Heart left ventricle (tissue), 16 donors: Measurements from ENCODE around the gene DTNB. TPM values are rescaled to one million over a fixed set of nuclear protein-coding genes. Genes with fewer than 3 reads are reported as not detected.

Experiments
- ATAC-seq, 4 donors: fragments of 200-7000 bp; cut with Tn5 transposase; one replicate each; pipeline ENCODE4 v1.9.1; 2020 to 2022; ENCODE audit warnings: moderate library complexity in 4 of 4, mild to moderate bottlenecking in 3 of 4, moderate number of reproducible peaks in 1 of 4
- DNase-seq, 5 donors: peaks; one replicate each; pipeline ENCODE4 v3.0.0-alpha.2; 2020
- H3K27ac ChIP-seq, 12 donors: fragments of 200-600 bp; sonication (generic) in 4 of 12; one replicate each; pipeline versions ENCODE4 v1.5.0 to v1.8.0; 2016 to 2022; ENCODE audit warnings: mild to moderate bottlenecking in 2 of 12
- H3K27me3 ChIP-seq, 9 donors: fragments of 200-600 bp; sonication (generic) in 2 of 9; one replicate each; pipeline versions ENCODE4 v1.5.1 to v1.8.0; 2016 to 2022; ENCODE audit warnings: mild to moderate bottlenecking in 3 of 9
- H3K36me3 ChIP-seq, 9 donors: fragments of 200-600 bp; sonication (generic) in 2 of 9; one replicate each; pipeline versions ENCODE4 v1.5.0 to v1.8.0; 2018 to 2022; ENCODE audit warnings: mild to moderate bottlenecking in 2 of 9
- H3K4me1 ChIP-seq, 12 donors: fragments of 200-600 bp; sonication (generic) in 4 of 12; one replicate each; pipeline versions ENCODE4 v1.5.0 to v1.8.0; 2016 to 2022; ENCODE audit warnings: mild to moderate bottlenecking in 3 of 12
- H3K4me3 ChIP-seq, 12 donors: fragments of 200-600 bp; sonication (generic) in 4 of 12; one replicate each; pipeline versions ENCODE4 v1.5.0 to v1.8.0; 2017 to 2022; ENCODE audit warnings: mild to moderate bottlenecking in 9 of 12, moderate library complexity in 4 of 12
- H3K9me3 ChIP-seq, 12 donors: fragments of 200-600 bp; sonication (generic) in 4 of 12; one replicate each; pipeline versions ENCODE4 v1.5.0 to v1.8.0; 2016 to 2022; ENCODE audit warnings: mild to moderate bottlenecking in 1 of 12
- CTCF ChIP-seq, 12 donors: fragments of 200-600 bp; sonication (generic) in 4 of 12; IDR thresholded peaks; one replicate each; pipeline versions ENCODE4 v1.5.0 to v1.8.0; 2018 to 2022; ENCODE audit warnings: antibody characterized with exemption in 12 of 12, mild to moderate bottlenecking in 5 of 12
- POLR2A ChIP-seq, 2 donors: fragments of 450-650 bp; IDR thresholded peaks; one replicate each; pipeline ENCODE4 v1.6.1; 2017; ENCODE audit warnings: antibody characterized with exemption in 2 of 2, mild to moderate bottlenecking in 2 of 2, moderate library complexity in 2 of 2
- WGBS, 4 donors: extraction: QIAGEN DNeasy Blood & Tissue Kit in 2 of 4; methylation state at CpG; one replicate each; pipeline versions ENCODE4 v1.1.5 to v1.1.7; 2013 to 2018; 5-methylcytosine and 5-hydroxymethylcytosine counted together
- intact Hi-C, 10 donors: fragments of 100-400 bp; cut with DNase I; formaldehyde crosslinking; loops; one replicate each; pipeline versions ENCODE4 v1.11.1 to v1.14.2; 2022
- polyA plus RNA-seq, 2 donors: library from polyadenylated mRNA; stranded (reverse); fragments of 200-250 nt; gene quantifications; one replicate each; pipeline ENCODE4 v1.2.3, GENCODE V29; 2013
- total RNA-seq, 9 donors: library from RNA; depleted of rRNA in 2 of 9; stranded (reverse); fragments of >200 nt in 2 of 9; fragmentation: NEBNext Ultra II Directional in 3 of 9; extraction: Animal tissue kit (Norgen Biotek cat#: 25700) in 3 of 9; gene quantifications; one replicate each; pipeline versions ENCODE4 v1.1.0 to v1.2.4, GENCODE V29; 2016 to 2023
- donor health status: ischemic (EF 13 %, LVEDD 7.1; RV severe dilation, severe dysfunction).
- donor health status: healthy with polysubstance abuse.
- donor health status: DM: no; HTN: yes; CAD: no.
- donor health status: DM: no; HTN: no; CAD: no.
- donor health status: ischemic (EF 25% LVEDD 6.9; RV normal size, moderate dysfunction).
- donor health status: ischemic (EF 25% LVEDD 5.7; RV mildly dilated, moderate dysfunction).
- donor health status: healthy.
- donor health status: DM: yes; HTN: yes; CAD: no.
- donor health status: ischemic (EF 35%, LVEDD 5.7; RV mildly dilated, moderate dysfunction).
- donor health status: nonischemic (EF 11% LVEDD 7.7; RV severe dilation, severe dysfunction).
- donor health status: DM: yes; HTN: yes; CAD: no.
- donor health status: PGD.
- donor health status: ischemic (EF 29% LVEDD 5.4; RV normal size, mild dysfunction).
- donor health status: nonischemic (EF 23%, LVEDD 6.1; RV moderate dilation, normal function).

Gene DTNB
- total and polyA plus RNA-seq, 11 donors: 2.5 to 17.3 (median 5.6) TPM

DNA sequence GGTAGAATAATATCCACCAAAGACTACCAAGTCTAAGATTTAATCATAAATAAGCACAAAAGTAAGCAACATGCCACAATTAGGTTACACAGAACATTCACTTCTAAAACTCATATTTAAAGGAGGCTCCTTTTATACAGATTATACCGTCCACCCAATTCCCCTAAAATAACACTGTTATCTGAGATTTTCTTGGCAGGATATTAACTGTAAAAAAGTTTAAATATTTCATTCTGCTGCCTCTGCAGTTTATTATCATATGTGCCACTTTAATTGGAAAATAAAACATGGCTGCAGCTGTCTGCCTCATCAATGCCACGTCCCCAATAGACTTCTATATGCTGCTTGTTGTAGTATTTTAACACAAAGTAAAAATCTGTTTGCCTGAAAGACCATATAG, 140.9 kb downstream of the DTNB start:
- intact Hi-C loops: no loop called here
- no peak for TF ChIP-seq CTCF (IDR thresholded peaks at IDR 0.05)
- no peak for TF ChIP-seq POLR2A (IDR thresholded peaks at IDR 0.05)
- peaks cover 0 to 8% (median 0%) of the 10 kb centered on the region in 9 donors for H3K36me3 ChIP-seq
- no peaks in the 10 kb centered on the region for H3K27me3 ChIP-seq
- DNase-seq (no peak), ATAC-seq (no peak)
- H3K4me3 ChIP-seq: no peak overlapping the region
- no peaks in the 10 kb centered on the region for H3K9me3 ChIP-seq
- 71 to 84% (median 75%) methylated on average over 2 of the region's 2 CpGs for WGBS, 4 donors
- H3K27ac ChIP-seq: no peak overlapping the region
- H3K4me1 ChIP-seq: no peaks in the 10 kb centered on the region

DNA sequence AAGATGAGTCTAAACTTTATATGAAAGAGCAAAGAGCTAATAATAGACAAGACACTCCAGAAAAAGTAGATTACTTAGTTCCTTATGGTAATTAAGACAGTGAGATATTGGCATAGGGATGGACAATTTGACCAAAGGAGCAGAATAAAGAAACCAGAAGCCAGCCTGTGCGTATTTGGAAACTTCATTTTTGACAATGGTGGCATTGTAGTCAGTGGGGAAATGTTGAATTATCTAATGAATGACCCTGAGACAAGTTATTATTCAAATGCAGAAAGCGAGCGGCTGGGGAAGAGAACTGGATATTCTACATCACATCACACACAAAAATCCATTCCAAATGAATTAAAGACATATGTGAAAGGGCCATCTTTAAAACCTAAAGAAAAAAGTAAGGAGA, 144.3 kb downstream of the DTNB start:
- WGBS, 4 donors: 76 to 98% (median 97%) methylated on average over 3 of the region's 3 CpGs
- H3K4me3 ChIP-seq: no peak overlapping the region
- no peaks in the 10 kb centered on the region for H3K27me3 ChIP-seq
- H3K36me3 ChIP-seq: peaks cover 0 to 12% (median 0%) of the 10 kb centered on the region in 9 donors
- TF ChIP-seq POLR2A (IDR thresholded peaks at IDR 0.05) (no peak), CTCF (IDR thresholded peaks at IDR 0.05) (no peak)
- DNase-seq: no peak
- H3K27ac ChIP-seq: no peak overlapping the region
- intact Hi-C loops: loop anchor here in 7 of 10 donors (10.0 kb wide), 5 partner anchors 154 to 274 kb away; partner anchors contain the start of gene DNMT3A (in 1 of the 7)
- no peak for ATAC-seq
- no peaks in the 10 kb centered on the region for H3K4me1 ChIP-seq
- no peaks in the 10 kb centered on the region for H3K9me3 ChIP-seq

DNA sequence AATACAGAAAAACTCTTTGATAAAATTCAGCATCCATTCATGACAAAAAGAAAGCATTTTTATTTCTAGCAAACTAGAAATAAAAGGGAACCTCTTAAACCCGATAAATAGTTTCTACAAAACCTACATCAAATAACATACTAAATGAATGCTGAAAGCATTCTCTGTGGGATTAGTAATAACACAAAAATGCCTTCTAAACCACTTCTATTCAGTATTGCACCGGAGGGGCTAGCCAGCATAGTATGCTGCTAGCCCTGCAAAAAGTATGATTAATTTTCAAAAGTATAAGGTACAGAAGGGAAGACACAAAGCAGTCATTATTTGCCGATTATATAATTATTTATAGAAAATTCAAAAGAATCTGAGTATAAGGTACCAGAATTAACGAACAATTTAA, 145.2 kb downstream of the DTNB start:
- no peak for TF ChIP-seq CTCF (IDR thresholded peaks at IDR 0.05)
- no peak for TF ChIP-seq POLR2A (IDR thresholded peaks at IDR 0.05)
- Histone ChIP-seq H3K36me3 (peaks cover 0 to 12% (median 0%) of the 10 kb centered on the region in 9 donors), H3K4me3 (no peak overlapping the region), H3K27ac (no peak overlapping the region), H3K27me3 (no peaks in the 10 kb centered on the region), H3K9me3 (no peaks in the 10 kb centered on the region), H3K4me1 (no peaks in the 10 kb centered on the region)
- no peak for DNase-seq
- WGBS, 4 donors: 89 to 94% (median 92%) methylated on average over 4 of the region's 4 CpGs
- intact Hi-C loops: loop anchor here in 7 of 10 donors (10.0 kb wide), 5 partner anchors 153 to 273 kb away; partner anchors contain the start of gene DNMT3A (in 1 of the 7)
- ATAC-seq: no peak

GRCh38 chr2:25524507-25524906, 148.9 kb downstream of the DTNB start:
- Histone ChIP-seq H3K9me3 (no peaks in the 10 kb centered on the region), H3K36me3 (peaks cover 0 to 4% (median 0%) of the 10 kb centered on the region in 9 donors), H3K27ac (no peak overlapping the region), H3K4me1 (peaks cover 0 to 10% (median 0%) of the 10 kb centered on the region in 12 donors), H3K27me3 (no peaks in the 10 kb centered on the region), H3K4me3 (no peak overlapping the region)
- 91 to 95% (median 93%) methylated on average over 3 to 5 of the region's 5 CpGs for WGBS, 4 donors
- intact Hi-C loops: loop anchor here in 9 of 10 donors (5.0 to 10.0 kb wide), 8 partner anchors 147 to 270 kb away; partner anchors contain the start of gene DNMT3A (in 3 of the 9)
- DNase-seq (no peak), ATAC-seq (no peak)
- TF ChIP-seq POLR2A (IDR thresholded peaks at IDR 0.05) (no peak), CTCF (IDR thresholded peaks at IDR 0.05) (no peak)
